Measurements from ENCODE around the gene TMEM60. TPM values are rescaled to one million over a fixed set of nuclear protein-coding genes. Genes with fewer than 3 reads are reported as not detected.
A peak's percentile ranks its signal among the peaks of the same experiment; 100 is the strongest.

TMEM60 gene
- polyA plus RNA-seq, 1 donor: 28.0 TPM

GRCh38 chr7:77757589-77757988 is 40.6 kb downstream of the TMEM60 start:
- Histone ChIP-seq H3K27me3 (ENCODE audit: control insufficient read depth, insufficient read depth, low read length) (no peaks in the 10 kb centered on the region), H3K4me3 (ENCODE audit: low read length) (no peak overlapping the region), H3K36me3 (ENCODE audit: control insufficient read depth, insufficient read depth, low read length) (peaks cover 4% of the 10 kb centered on the region), H3K27ac (ENCODE audit: low read length) (no peak overlapping the region), H3K4me1 (ENCODE audit: control insufficient read depth, insufficient read depth, low read length) (no peaks in the 10 kb centered on the region), H3K9me3 (ENCODE audit: control insufficient read depth, low read depth, low read length) (no peaks in the 10 kb centered on the region)
- DNase-seq: no peak
- 40% methylated on average over 1 of the region's 1 CpG for WGBS (ENCODE audit: insufficient coverage, low lambda C conversion rate)

- no peaks in the 10 kb centered on the region for H3K9me3 ChIP-seq (ENCODE audit: control insufficient read depth, low read depth, low read length)
- WGBS (ENCODE audit: insufficient coverage, low lambda C conversion rate): no CpG with 5 or more reads among the region's 1 CpG
- no peaks in the 10 kb centered on the region for H3K4me1 ChIP-seq (ENCODE audit: control insufficient read depth, insufficient read depth, low read length)
- no peak overlapping the region for H3K4me3 ChIP-seq (ENCODE audit: low read length)
- H3K27ac ChIP-seq (ENCODE audit: low read length): no peak overlapping the region
- no peaks in the 10 kb centered on the region for H3K27me3 ChIP-seq (ENCODE audit: control insufficient read depth, insufficient read depth, low read length)
- no peak for DNase-seq
- peaks cover 16% of the 10 kb centered on the region for H3K36me3 ChIP-seq (ENCODE audit: control insufficient read depth, insufficient read depth, low read length)
These were observed 45.1 kb downstream of the TMEM60 start for GRCh38 chr7:77753173-77753572.

GRCh38 chr7:77752016-77752415 is 46.2 kb downstream of the TMEM60 start:
- H3K9me3 ChIP-seq (ENCODE audit: control insufficient read depth, low read depth, low read length): no peaks in the 10 kb centered on the region
- no peaks in the 10 kb centered on the region for H3K4me1 ChIP-seq (ENCODE audit: control insufficient read depth, insufficient read depth, low read length)
- no CpG with 5 or more reads among the region's 2 CpGs for WGBS (ENCODE audit: insufficient coverage, low lambda C conversion rate)
- peaks cover 14% of the 10 kb centered on the region for H3K36me3 ChIP-seq (ENCODE audit: control insufficient read depth, insufficient read depth, low read length)
- H3K4me3 ChIP-seq (ENCODE audit: low read length): no peak overlapping the region
- H3K27ac ChIP-seq (ENCODE audit: low read length): no peak overlapping the region
- H3K27me3 ChIP-seq (ENCODE audit: control insufficient read depth, insufficient read depth, low read length): no peaks in the 10 kb centered on the region
- no peak for DNase-seq

- no peak overlapping the region for H3K4me3 ChIP-seq (ENCODE audit: low read length)
- no peaks in the 10 kb centered on the region for H3K9me3 ChIP-seq (ENCODE audit: control insufficient read depth, low read depth, low read length)
- H3K4me1 ChIP-seq (ENCODE audit: control insufficient read depth, insufficient read depth, low read length): no peaks in the 10 kb centered on the region
- no peaks in the 10 kb centered on the region for H3K27me3 ChIP-seq (ENCODE audit: control insufficient read depth, insufficient read depth, low read length)
- no peak for DNase-seq
- H3K36me3 ChIP-seq (ENCODE audit: control insufficient read depth, insufficient read depth, low read length): peaks cover 12% of the 10 kb centered on the region
- H3K27ac ChIP-seq (ENCODE audit: low read length): no peak overlapping the region
- 100% methylated on average over 1 of the region's 1 CpG for WGBS (ENCODE audit: insufficient coverage, low lambda C conversion rate)
These were observed 50.5 kb downstream of the TMEM60 start for GRCh38 chr7:77747718-77748117.

- no peaks in the 10 kb centered on the region for H3K27me3 ChIP-seq (ENCODE audit: control insufficient read depth, insufficient read depth, low read length)
- H3K27ac ChIP-seq (ENCODE audit: low read length): no peak overlapping the region
- DNase-seq: no peak
- H3K4me1 ChIP-seq (ENCODE audit: control insufficient read depth, insufficient read depth, low read length): no peaks in the 10 kb centered on the region
- no peak overlapping the region for H3K4me3 ChIP-seq (ENCODE audit: low read length)
- WGBS (ENCODE audit: insufficient coverage, low lambda C conversion rate): no CpG with 5 or more reads among the region's 2 CpGs
- peaks cover 12% of the 10 kb centered on the region for H3K36me3 ChIP-seq (ENCODE audit: control insufficient read depth, insufficient read depth, low read length)
- no peaks in the 10 kb centered on the region for H3K9me3 ChIP-seq (ENCODE audit: control insufficient read depth, low read depth, low read length)
These were observed 51.1 kb downstream of the TMEM60 start for GRCh38 chr7:77747178-77747577.

- Histone ChIP-seq H3K4me1 (ENCODE audit: control insufficient read depth, insufficient read depth, low read length) (no peaks in the 10 kb centered on the region), H3K27ac (ENCODE audit: low read length) (no peak overlapping the region), H3K4me3 (ENCODE audit: low read length) (no peak overlapping the region), H3K36me3 (ENCODE audit: control insufficient read depth, insufficient read depth, low read length) (peaks cover 13% of the 10 kb centered on the region), H3K27me3 (ENCODE audit: control insufficient read depth, insufficient read depth, low read length) (no peaks in the 10 kb centered on the region), H3K9me3 (ENCODE audit: control insufficient read depth, low read depth, low read length) (no peaks in the 10 kb centered on the region)
- DNase-seq: no peak
- WGBS (ENCODE audit: insufficient coverage, low lambda C conversion rate): no CpG with 5 or more reads among the region's 2 CpGs
These were observed 51.4 kb downstream of the TMEM60 start for GRCh38 chr7:77746824-77747165.

GRCh38 chr7:77746164-77746823 is 51.9 kb downstream of the TMEM60 start:
- peak in 1 of 2 donors; percentile 14 for DNase-seq
- no peak overlapping the region for H3K27ac ChIP-seq (ENCODE audit: low read length)
- H3K4me3 ChIP-seq (ENCODE audit: low read length): no peak overlapping the region
- H3K36me3 ChIP-seq (ENCODE audit: control insufficient read depth, insufficient read depth, low read length): peaks cover 14% of the 10 kb centered on the region
- H3K9me3 ChIP-seq (ENCODE audit: control insufficient read depth, low read depth, low read length): no peaks in the 10 kb centered on the region
- no peaks in the 10 kb centered on the region for H3K4me1 ChIP-seq (ENCODE audit: control insufficient read depth, insufficient read depth, low read length)
- H3K27me3 ChIP-seq (ENCODE audit: control insufficient read depth, insufficient read depth, low read length): no peaks in the 10 kb centered on the region
- no CpG with 5 or more reads among the region's 6 CpGs for WGBS (ENCODE audit: insufficient coverage, low lambda C conversion rate)

GRCh38 chr7:77745746-77746145 is 52.5 kb downstream of the TMEM60 start:
- H3K27me3 ChIP-seq (ENCODE audit: control insufficient read depth, insufficient read depth, low read length): no peaks in the 10 kb centered on the region

More at GRCh38 chr7:77745746-77746145, 52.5 kb downstream of the TMEM60 start:
- Histone ChIP-seq H3K27ac (ENCODE audit: low read length) (no peak overlapping the region), H3K9me3 (ENCODE audit: control insufficient read depth, low read depth, low read length) (no peaks in the 10 kb centered on the region), H3K36me3 (ENCODE audit: control insufficient read depth, insufficient read depth, low read length) (peaks cover 13% of the 10 kb centered on the region), H3K4me1 (ENCODE audit: control insufficient read depth, insufficient read depth, low read length) (no peaks in the 10 kb centered on the region), H3K4me3 (ENCODE audit: low read length) (no peak overlapping the region)
- DNase-seq: no peak
- no CpG with 5 or more reads among the region's 4 CpGs for WGBS (ENCODE audit: insufficient coverage, low lambda C conversion rate)

Other genes with a start within 250 kb of the TMEM60 start
- gene RSBN1L, start 102.0 kb downstream of the TMEM60 start, polyA plus RNA-seq: 17.2 TPM
- 11.5 TPM for gene PHTF2, start 339 bp upstream of the TMEM60 start, polyA plus RNA-seq